A673 (cell line): Measurements from ENCODE around the gene SLC2A1. TPM values are rescaled to one million over a fixed set of nuclear protein-coding genes. Genes with fewer than 3 reads are reported as not detected.

ENCODE experiments used
- BruUV-seq: library from RNA; stranded (reverse); fragments of 400-500 nt; replicated peaks from 2 replicates; lab custom pipeline; 2021; lab: Mats Ljungman, UMichigan
- CTCF ChIA-PET: fragments of 300-600 bp; sonication (Branson Sonifier 250); formaldehyde crosslinking; loops from one replicate; lab custom pipeline; 2022; ENCODE audit warnings: antibody characterized with exemption; lab: Charles Lee
- POLR2A ChIA-PET: fragments of 300-600 bp; sonication (Branson Sonifier 250); formaldehyde crosslinking; loops from one replicate; lab custom pipeline; 2022; ENCODE audit warnings: antibody characterized with exemption; ENCODE audit not compliant: low non-redundant PET; lab: Charles Lee
- DNase-seq: peaks from one replicate; pipeline ENCODE4 v3.0.0-alpha.2; 2015; ENCODE audit warnings: low spot score
- H3K27ac ChIP-seq: fragments of 200-600 bp; sonication (generic); 2 replicates; pipeline ENCODE4 v1.5.1; 2016; ENCODE audit warnings: mixed run types, low read depth, mild to moderate bottlenecking, mixed read lengths, antibody characterized with exemption, low read length; ENCODE audit not compliant: poor library complexity, severe bottlenecking
- H3K27me3 ChIP-seq: fragments of 200-600 bp; sonication (generic); replicated peaks from 2 replicates; pipeline ENCODE4 v1.6.1; 2017; ENCODE audit warnings: mixed run types, low read depth, mild to moderate bottlenecking, mixed read lengths, antibody characterized with exemption, low read length; ENCODE audit not compliant: insufficient read depth, poor library complexity
- H3K36me3 ChIP-seq: fragments of 200-600 bp; sonication (generic); 2 replicates; pipeline ENCODE4 v1.6.1; 2016; ENCODE audit warnings: mixed run types, mild to moderate bottlenecking, mixed read lengths, antibody characterized with exemption, low read length; ENCODE audit not compliant: insufficient read depth, poor library complexity, severe bottlenecking
- H3K4me1 ChIP-seq: fragments of 200-600 bp; sonication (generic); 2 replicates; pipeline ENCODE4 v1.6.1; 2017; ENCODE audit warnings: mixed run types, mild to moderate bottlenecking, mixed read lengths, antibody characterized with exemption, low read length; ENCODE audit not compliant: insufficient read depth, poor library complexity, severe bottlenecking
- H3K4me3 ChIP-seq: fragments of 200-600 bp; sonication (generic); 2 replicates; pipeline ENCODE4 v1.5.1; 2016; ENCODE audit warnings: low read depth, mixed run types, mild to moderate bottlenecking, mixed read lengths, low read length; ENCODE audit not compliant: poor library complexity, severe bottlenecking
- H3K9me3 ChIP-seq: fragments of 200-600 bp; sonication (generic); 2 replicates; pipeline ENCODE4 v1.6.1; 2016; ENCODE audit warnings: mixed run types, low read depth, mild to moderate bottlenecking, mixed read lengths, antibody characterized with exemption, low read length; ENCODE audit not compliant: poor library complexity, severe bottlenecking
- EZH2 ChIP-seq: fragments of 200-600 bp; sonication (generic); IDR thresholded peaks from 2 replicates; pipeline ENCODE4 v1.6.1; 2017; ENCODE audit warnings: borderline replicate concordance, low read depth, mild to moderate bottlenecking, mixed read lengths, antibody characterized with exemption, low read length; ENCODE audit not compliant: poor library complexity, severe bottlenecking
- intact Hi-C: fragments of 100-400 bp; cut with micrococcal nuclease; formaldehyde crosslinking; loops from one replicate; pipeline ENCODE4 v1.10.0; 2022; ENCODE audit not compliant: unreplicated experiment
- total RNA-seq: library from RNA; stranded (reverse); gene quantifications from 2 replicates; pipeline ENCODE4 v1.2.3, GENCODE V29; 2021
- TF ChIP-seq, protein P1 (sequence below): fragments of 300-800, 200-600 bp; sonication (generic); conservative IDR thresholded peaks from 2 replicates; pipeline ENCODE4 v1.5.1; 2017; ENCODE audit warnings: low read depth, mild to moderate bottlenecking, antibody characterized with exemption, low read length, moderate library complexity, mixed read lengths

Gene SLC2A1
- total RNA-seq, 1 experiment from 2014 or later: 36.7 TPM

DNA sequence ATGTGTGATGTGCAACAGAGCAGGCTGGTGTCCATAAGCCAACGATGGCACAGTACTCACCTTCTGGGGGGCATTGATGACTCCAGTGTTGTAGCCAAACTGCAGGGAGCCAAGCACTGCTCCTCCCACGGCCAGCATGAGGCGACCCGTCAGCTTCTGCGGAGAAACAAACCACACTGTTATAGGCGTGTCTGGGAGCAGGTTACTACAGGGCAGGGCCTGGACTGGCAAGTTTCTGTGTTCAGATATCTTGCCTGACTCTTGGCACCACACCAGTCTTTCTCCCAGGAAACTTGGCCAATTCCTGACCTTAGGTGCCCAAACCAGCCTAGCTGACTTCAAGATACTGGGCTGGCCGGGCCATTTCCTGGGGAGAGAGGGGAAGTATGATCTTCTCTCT, 15.5 kb downstream of the SLC2A1 start:
- Histone ChIP-seq H3K4me3 (no peak overlapping the region), H3K27me3 (no peaks in the 10 kb centered on the region), H3K4me1 (peaks cover 22% of the 10 kb centered on the region), H3K27ac (no peak overlapping the region), H3K9me3 (no peaks in the 10 kb centered on the region), H3K36me3 (peaks cover 16% of the 10 kb centered on the region)
- POLR2A ChIA-PET: no interaction called here
- intact Hi-C loops: no loop called here
- BruUV-seq: no TSS peak
- TF ChIP-seq, protein P1, sequence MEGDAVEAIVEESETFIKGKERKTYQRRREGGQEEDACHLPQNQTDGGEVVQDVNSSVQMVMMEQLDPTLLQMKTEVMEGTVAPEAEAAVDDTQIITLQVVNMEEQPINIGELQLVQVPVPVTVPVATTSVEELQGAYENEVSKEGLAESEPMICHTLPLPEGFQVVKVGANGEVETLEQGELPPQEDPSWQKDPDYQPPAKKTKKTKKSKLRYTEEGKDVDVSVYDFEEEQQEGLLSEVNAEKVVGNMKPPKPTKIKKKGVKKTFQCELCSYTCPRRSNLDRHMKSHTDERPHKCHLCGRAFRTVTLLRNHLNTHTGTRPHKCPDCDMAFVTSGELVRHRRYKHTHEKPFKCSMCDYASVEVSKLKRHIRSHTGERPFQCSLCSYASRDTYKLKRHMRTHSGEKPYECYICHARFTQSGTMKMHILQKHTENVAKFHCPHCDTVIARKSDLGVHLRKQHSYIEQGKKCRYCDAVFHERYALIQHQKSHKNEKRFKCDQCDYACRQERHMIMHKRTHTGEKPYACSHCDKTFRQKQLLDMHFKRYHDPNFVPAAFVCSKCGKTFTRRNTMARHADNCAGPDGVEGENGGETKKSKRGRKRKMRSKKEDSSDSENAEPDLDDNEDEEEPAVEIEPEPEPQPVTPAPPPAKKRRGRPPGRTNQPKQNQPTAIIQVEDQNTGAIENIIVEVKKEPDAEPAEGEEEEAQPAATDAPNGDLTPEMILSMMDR: no peak
- no peak for TF ChIP-seq EZH2
- CTCF ChIA-PET: no interaction called here
- DNase-seq: no peak

DNA sequence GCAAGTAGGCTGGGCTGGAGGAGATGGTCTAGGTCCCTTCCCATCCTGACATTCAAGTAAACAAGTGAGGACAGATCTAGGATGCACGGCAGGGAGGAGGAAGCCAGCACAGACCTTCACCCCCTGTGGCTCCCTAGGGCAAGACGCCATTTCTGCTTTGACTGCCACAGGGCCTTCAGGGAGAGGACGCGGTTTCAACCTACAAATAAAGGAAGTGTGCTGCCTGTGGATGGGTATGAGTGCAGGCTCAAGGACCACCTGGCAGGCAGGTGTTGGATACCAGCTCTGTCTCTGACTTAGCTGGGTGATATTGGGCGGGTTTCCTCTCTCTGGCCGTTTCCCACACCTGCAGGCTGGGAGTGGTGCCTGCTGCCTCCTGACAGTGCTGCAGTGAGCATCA, 16.2 kb downstream of the SLC2A1 start:
- ChIA-PET CTCF (no interaction called here), POLR2A (no interaction called here)
- TF ChIP-seq, protein P1: no peak
- no peak for TF ChIP-seq EZH2
- H3K4me1 ChIP-seq: peaks cover 22% of the 10 kb centered on the region
- DNase-seq: no peak
- no TSS peak for BruUV-seq
- H3K27ac ChIP-seq: no peak overlapping the region
- intact Hi-C loops: no loop called here
- no peak overlapping the region for H3K4me3 ChIP-seq
- no peaks in the 10 kb centered on the region for H3K9me3 ChIP-seq
- H3K36me3 ChIP-seq: peaks cover 16% of the 10 kb centered on the region
- H3K27me3 ChIP-seq: no peaks in the 10 kb centered on the region

- BruUV-seq: no TSS peak
- peak; percentile 73 for DNase-seq
- no peaks in the 10 kb centered on the region for H3K27me3 ChIP-seq
- H3K27ac ChIP-seq: peak overlapping the region; percentile 3
- intact Hi-C loops: no loop called here
- peaks cover 16% of the 10 kb centered on the region for H3K36me3 ChIP-seq
- peaks cover 22% of the 10 kb centered on the region for H3K4me1 ChIP-seq
- no peak for TF ChIP-seq EZH2
- TF ChIP-seq, protein P1: no peak
- H3K9me3 ChIP-seq: no peaks in the 10 kb centered on the region
- ChIA-PET POLR2A (no interaction called here), CTCF (no interaction called here)
- no peak overlapping the region for H3K4me3 ChIP-seq
These were observed 16.9 kb downstream of the SLC2A1 start for GRCh38 chr1:42941640-42942330.
